ENCODE results near the gene IKZF5.

The IKZF5 gene

GRCh38 chr10:123007558-123008354 is 839 bp downstream of the IKZF5 start:
- peak; percentile 75 for DNase-seq
- TF ChIP-seq POLR2A (IDR thresholded peaks at IDR 0.05; ENCODE audit: low read length) (no peak), GATA1 (IDR thresholded peaks at IDR 0.05; ENCODE audit: low read depth, low read length) (no peak)

GRCh38 chr10:123004298-123004697 is 4.3 kb downstream of the IKZF5 start:
- no peak for TF ChIP-seq GATA1 (IDR thresholded peaks at IDR 0.05; ENCODE audit: low read depth, low read length)
- TF ChIP-seq POLR2A (IDR thresholded peaks at IDR 0.05; ENCODE audit: low read length) = no peak
- peak; percentile 22 to 23 for DNase-seq

- DNase-seq = peak; percentile 11 to 69
- TF ChIP-seq POLR2A (IDR thresholded peaks at IDR 0.05; ENCODE audit: low read length) (no peak), GATA1 (IDR thresholded peaks at IDR 0.05; ENCODE audit: low read depth, low read length) (no peak)
These were observed 7.2 kb downstream of the IKZF5 start for GRCh38 chr10:123001370-123001769.

- DNase-seq = no peak
- TF ChIP-seq POLR2A (IDR thresholded peaks at IDR 0.05; ENCODE audit: low read length) = no peak
- no peak for TF ChIP-seq GATA1 (IDR thresholded peaks at IDR 0.05; ENCODE audit: low read depth, low read length)
These were observed 8.4 kb downstream of the IKZF5 start for GRCh38 chr10:123000155-123000554.

- no peak for DNase-seq
- TF ChIP-seq GATA1 (IDR thresholded peaks at IDR 0.05; ENCODE audit: low read depth, low read length) = no peak
- no peak for TF ChIP-seq POLR2A (IDR thresholded peaks at IDR 0.05; ENCODE audit: low read length)
These were observed 9.2 kb downstream of the IKZF5 start for GRCh38 chr10:122999347-122999746.

- no peak for DNase-seq
- TF ChIP-seq POLR2A (IDR thresholded peaks at IDR 0.05; ENCODE audit: low read length) (no peak), GATA1 (IDR thresholded peaks at IDR 0.05; ENCODE audit: low read depth, low read length) (no peak)
These were observed 9.7 kb downstream of the IKZF5 start for GRCh38 chr10:122998934-122999333.

GRCh38 chr10:122998360-122998917 is 10.2 kb downstream of the IKZF5 start:
- no peak for DNase-seq
- TF ChIP-seq POLR2A (IDR thresholded peaks at IDR 0.05; ENCODE audit: low read length) (no peak), GATA1 (IDR thresholded peaks at IDR 0.05; ENCODE audit: low read depth, low read length) (no peak)

- DNase-seq = no peak
- TF ChIP-seq POLR2A (IDR thresholded peaks at IDR 0.05; ENCODE audit: low read length) (no peak), GATA1 (IDR thresholded peaks at IDR 0.05; ENCODE audit: low read depth, low read length) (no peak)
These were observed 10.7 kb downstream of the IKZF5 start for GRCh38 chr10:122997864-122998263.

GRCh38 chr10:122995936-122996335 is 12.7 kb downstream of the IKZF5 start:
- DNase-seq = no peak
- TF ChIP-seq GATA1 (IDR thresholded peaks at IDR 0.05; ENCODE audit: low read depth, low read length) (no peak), POLR2A (IDR thresholded peaks at IDR 0.05; ENCODE audit: low read length) (no peak)

GRCh38 chr10:122993797-122994336 is 14.7 kb downstream of the IKZF5 start:
- DNase-seq = no peak
- no peak for TF ChIP-seq GATA1 (IDR thresholded peaks at IDR 0.05; ENCODE audit: low read depth, low read length)

- TF ChIP-seq POLR2A (IDR thresholded peaks at IDR 0.05; ENCODE audit: low read length) = no peak
- TF ChIP-seq GATA1 (IDR thresholded peaks at IDR 0.05; ENCODE audit: low read depth, low read length) = no peak
- DNase-seq = no peak
These were observed 16.5 kb downstream of the IKZF5 start for GRCh38 chr10:122992031-122992585.

GRCh38 chr10:122990278-122990677 is 18.3 kb downstream of the IKZF5 start:
- DNase-seq = no peak
- no peak for TF ChIP-seq GATA1 (IDR thresholded peaks at IDR 0.05; ENCODE audit: low read depth, low read length)
- no peak for TF ChIP-seq POLR2A (IDR thresholded peaks at IDR 0.05; ENCODE audit: low read length)

- no peak for DNase-seq
- TF ChIP-seq GATA1 (IDR thresholded peaks at IDR 0.05; ENCODE audit: low read depth, low read length) (no peak), POLR2A (IDR thresholded peaks at IDR 0.05; ENCODE audit: low read length) (no peak)
These were observed 20.1 kb downstream of the IKZF5 start for GRCh38 chr10:122988501-122988900.

- TF ChIP-seq POLR2A (IDR thresholded peaks at IDR 0.05; ENCODE audit: low read length) (no peak), GATA1 (IDR thresholded peaks at IDR 0.05; ENCODE audit: low read depth, low read length) (no peak)
These were observed 22.3 kb downstream of the IKZF5 start for GRCh38 chr10:122986335-122986734.

More at GRCh38 chr10:122986335-122986734, 22.3 kb downstream of the IKZF5 start:
- no peak for DNase-seq

Data from erythroblast (primary cell).